ENCODE results near the gene CENPO. TPM values are rescaled to one million over a fixed set of nuclear protein-coding genes. Genes with fewer than 3 reads are reported as not detected.

Gene CENPO
- polyA plus RNA-seq, 1 donor = 13.0 TPM

GRCh38 chr2:24837996-24838513, 44.8 kb downstream of the CENPO start:
- DNase-seq (ENCODE audit: low read depth) = no peak

DNA sequence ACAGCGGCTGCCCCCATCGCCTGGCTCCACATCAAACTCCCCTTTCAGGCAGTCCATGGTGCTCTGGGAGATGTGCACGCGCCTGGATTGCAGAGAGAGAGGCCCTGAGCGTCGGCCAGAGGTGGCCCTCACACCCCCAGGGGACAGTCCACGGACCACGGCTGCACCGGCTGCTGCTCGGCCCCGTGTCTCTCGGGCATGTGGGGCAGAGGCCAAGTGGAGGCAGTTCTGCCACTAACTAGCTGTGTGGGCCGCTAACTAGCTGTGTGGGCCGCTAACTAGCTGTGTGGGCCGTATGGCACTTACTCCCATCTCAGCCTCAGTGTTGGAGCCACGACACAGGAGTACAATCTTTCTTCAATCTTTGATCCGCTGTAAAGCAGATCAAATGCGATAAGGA, 45.3 kb downstream of the CENPO start:
- no peak for DNase-seq (ENCODE audit: low read depth)

GRCh38 chr2:24839729-24840128, 46.5 kb downstream of the CENPO start:
- DNase-seq (ENCODE audit: low read depth) = no peak

DNA sequence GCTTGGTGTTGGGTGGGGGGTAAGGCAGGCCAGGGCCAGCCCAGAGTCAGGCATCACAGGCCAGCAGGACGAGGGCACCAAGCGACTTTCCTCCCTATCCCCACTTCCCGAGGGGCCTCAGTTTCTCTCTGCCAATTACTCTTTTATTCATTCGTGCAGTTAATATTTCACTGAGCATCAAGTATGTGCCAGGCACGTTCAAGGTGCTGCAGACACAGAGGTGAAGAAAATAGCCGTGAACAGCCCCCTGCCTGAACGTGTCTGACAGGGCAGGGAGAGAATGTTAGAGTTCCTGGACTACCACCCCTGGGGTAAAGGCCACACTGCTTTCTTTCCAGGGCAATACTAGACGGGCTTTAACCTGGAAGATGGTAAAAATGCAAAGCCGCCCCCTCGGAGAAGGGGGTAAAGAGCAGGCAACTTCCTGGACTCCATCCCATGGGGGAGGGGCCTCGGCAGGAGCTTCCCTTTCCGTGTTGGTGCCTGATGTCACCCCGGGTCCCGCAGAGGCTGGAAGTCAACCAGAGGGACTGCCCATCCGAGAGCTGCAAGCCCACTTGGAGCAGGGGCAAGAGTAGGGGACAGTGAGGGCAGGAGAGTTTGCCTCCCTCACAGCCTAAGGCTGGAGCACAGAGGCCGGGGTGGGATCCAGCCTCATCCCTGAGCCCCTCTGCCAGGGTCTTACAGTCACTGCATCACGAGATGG, 47.1 kb downstream of the CENPO start:
- DNase-seq (ENCODE audit: low read depth) = no peak

DNA sequence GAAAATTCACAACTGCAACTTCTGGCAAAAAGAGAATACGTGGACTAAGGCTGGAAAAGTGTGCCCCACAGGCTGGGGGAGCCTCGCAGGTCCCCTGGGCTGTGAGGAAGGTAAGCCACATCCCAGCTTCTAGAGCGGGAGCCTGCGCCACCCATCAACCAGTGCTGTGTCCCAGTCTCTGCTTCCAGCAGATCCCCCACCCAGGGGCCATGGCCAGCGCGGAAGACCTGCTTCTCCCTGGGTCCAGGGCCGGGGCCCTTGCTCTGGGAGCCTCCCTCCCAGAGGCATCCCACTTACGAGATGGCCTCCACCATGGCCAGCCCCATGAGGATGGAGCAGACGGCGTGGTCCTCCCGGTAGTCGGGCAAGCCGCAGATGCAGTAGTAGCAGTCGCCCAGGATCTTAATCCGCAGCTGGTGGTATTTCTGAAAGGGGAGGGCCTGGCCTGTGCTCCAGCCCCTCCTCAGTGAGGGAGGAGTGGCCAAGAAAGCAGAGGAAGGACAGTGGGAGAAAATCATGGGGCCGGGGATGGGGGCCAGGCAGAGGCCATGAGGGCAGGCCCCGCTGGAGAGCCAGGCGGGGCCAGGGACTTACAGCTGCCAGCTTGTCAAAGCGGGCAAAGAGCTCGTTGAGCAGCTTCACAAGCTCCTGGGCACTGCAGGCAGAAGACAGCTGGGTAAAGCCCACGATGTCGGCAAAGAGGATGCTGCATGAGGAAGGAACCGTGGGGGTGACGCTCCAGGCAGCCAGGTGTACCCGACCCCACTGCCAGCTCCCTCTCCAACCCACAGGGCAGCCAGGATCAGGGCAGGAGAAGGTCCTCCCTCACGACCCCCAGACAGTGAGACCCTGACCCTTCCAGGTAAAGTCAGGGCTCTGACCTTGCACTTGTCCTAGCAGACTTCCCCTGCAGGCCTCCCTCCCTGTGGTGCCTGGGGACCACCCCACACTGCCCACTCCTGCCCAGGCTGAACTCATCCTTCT, 48.0 kb downstream of the CENPO start:
- no peak for DNase-seq (ENCODE audit: low read depth)

- no peak for DNase-seq (ENCODE audit: low read depth)
Observed at GRCh38 chr2:24842081-24843050, 49.1 kb downstream of the CENPO start.

GRCh38 chr2:24843330-24843860, 50.2 kb downstream of the CENPO start:
- no peak for DNase-seq (ENCODE audit: low read depth)

- DNase-seq (ENCODE audit: low read depth) = no peak
Observed at GRCh38 chr2:24844023-24844685, 50.9 kb downstream of the CENPO start.

- no peak for DNase-seq (ENCODE audit: low read depth)
Observed at GRCh38 chr2:24845691-24846090, 52.5 kb downstream of the CENPO start.

DNA sequence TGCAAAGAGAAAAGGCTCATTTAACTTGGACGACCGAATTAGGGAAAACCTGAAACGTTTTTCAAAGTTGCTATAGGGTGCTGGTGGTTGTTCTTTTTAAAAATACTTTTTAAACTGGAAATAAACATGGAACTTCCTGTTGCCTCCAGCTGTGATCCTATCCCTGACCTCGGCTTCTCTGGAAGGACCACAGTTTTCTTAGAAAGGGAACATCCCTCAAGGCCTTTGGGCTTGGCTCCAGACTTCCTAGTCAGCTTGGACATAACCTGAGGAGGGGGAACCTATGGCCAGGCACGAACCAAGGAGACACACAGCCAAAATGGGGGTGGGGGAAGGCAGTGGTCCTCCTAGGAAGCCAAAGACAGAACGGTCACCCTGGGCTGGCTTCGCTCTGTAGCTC, 57.7 kb downstream of the CENPO start:
- no peak for DNase-seq (ENCODE audit: low read depth)

DNA sequence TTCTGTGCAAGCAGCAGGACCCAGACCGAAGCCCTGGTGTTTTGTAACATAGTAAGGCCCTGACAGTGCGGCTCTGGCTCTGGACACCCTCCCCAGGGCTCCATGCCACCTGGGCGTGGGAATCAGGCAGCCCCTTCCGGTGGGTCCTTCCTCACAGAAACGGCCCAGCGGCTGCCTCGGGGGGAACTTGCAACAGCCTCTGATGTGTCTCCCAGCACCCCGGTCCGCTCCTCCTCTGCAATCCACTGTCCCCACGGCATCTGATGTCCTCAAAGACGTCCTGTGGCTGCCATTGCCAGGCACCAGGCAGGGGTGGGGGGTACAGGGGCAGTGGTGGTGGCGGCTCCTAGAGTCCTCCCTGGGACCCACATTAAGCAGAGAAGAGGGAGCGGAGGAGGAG, 58.8 kb downstream of the CENPO start:
- no peak for DNase-seq (ENCODE audit: low read depth)

DNA sequence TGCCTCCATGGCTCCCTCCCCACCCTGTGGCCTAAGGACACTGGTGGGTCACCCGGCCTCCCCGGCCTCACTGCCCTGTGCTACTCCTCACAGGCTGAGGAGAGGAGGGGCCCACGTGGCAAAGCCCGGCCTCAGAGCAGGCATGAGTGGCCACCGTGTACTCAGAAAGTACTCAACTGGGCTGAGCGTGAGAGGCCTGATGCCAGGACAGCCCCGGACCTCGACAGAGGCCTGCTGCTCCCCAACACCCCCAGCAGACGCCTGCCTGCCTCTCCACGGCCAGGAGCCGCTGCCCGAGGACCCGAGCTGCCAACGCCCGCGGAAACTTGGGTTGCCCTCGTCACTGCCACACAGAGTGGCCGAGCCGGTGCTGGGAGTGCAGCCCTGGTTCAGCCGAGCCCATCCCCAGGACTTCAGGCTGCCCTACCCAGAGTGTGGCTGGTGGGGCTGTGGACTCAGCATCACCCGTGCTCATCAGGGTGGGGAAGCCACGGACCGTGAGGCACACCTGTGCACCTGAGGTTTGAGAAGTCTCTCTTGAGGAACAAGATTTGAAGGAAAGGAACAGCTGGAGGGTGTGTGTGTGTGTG, 59.3 kb downstream of the CENPO start:
- DNase-seq (ENCODE audit: low read depth) = no peak

- DNase-seq (ENCODE audit: low read depth) = no peak
Observed at GRCh38 chr2:24853046-24853445, 59.8 kb downstream of the CENPO start.

DNA sequence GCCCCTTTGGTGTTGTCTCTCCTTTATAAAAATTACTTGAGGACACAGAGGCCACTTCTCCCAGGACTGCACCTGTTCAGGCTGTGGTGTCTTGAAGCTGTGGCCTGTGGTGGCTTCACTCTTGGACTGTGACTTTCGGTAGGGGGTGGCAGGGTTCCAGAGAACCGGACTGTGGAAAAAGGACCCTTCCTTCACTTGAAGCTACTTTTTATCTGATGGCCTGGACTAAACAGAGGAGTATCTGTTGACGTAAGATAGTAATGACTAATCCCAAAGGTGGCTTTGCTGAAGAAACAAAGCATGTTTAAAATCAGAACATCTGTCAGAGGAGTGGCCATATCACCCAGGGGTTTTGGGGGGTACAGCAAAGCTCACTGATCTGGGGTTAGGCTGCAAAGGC, 60.8 kb downstream of the CENPO start:
- no peak for DNase-seq (ENCODE audit: low read depth)

DNA sequence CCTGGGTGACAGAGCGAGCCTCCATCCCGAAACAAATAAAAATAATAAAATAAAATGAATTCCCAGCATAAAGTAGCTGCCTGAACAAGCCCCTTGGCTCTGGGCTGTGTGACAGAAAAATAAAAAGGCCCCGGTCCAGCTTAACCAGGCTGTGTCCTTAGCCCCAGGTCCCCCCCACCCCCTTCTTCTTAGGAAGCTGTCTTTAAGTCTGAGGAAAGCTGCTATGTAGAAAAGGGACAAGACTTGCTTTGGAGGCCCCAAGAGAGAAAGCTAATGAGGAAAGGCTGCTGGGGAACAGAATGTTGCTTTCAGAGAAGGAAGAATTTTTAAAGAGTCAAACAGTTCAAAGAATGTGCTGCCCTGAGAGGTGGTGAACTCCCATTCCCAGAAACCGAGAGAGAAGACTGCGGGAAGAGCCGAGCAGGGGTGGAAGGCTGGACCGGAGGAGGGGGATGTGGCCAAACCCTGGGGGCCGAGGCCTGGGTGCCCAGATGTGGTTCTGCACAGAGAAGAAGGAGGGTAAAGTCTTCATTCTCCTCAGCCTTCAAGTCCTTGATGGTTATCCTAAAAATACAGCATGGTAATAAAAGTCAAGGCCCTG, 61.9 kb downstream of the CENPO start:
- DNase-seq (ENCODE audit: low read depth) = no peak

- DNase-seq (ENCODE audit: low read depth) = no peak
Observed at GRCh38 chr2:24855726-24856125, 62.5 kb downstream of the CENPO start.

- no peak for DNase-seq (ENCODE audit: low read depth)
Observed at GRCh38 chr2:24856791-24857211, 63.6 kb downstream of the CENPO start.

DNA sequence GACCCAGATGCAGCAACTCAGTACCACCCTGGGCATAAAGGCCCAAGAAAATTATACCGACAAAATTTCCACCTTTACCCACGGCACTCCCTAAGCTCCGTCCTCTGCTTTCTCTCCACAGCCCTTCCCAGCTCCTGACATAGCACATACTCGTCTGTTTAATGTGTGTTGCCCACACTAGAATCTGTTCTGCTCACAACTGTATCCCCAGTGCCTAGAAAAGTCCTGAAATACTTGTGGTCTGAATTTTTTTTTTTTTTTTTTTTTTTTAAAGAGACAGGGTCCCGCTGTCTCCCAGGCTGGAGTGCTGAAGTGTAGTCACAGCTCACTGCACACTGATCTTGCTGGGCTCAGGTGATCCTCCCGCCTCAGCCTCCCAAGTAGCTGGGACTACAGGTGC, 64.5 kb downstream of the CENPO start:
- DNase-seq (ENCODE audit: low read depth) = no peak

DNA sequence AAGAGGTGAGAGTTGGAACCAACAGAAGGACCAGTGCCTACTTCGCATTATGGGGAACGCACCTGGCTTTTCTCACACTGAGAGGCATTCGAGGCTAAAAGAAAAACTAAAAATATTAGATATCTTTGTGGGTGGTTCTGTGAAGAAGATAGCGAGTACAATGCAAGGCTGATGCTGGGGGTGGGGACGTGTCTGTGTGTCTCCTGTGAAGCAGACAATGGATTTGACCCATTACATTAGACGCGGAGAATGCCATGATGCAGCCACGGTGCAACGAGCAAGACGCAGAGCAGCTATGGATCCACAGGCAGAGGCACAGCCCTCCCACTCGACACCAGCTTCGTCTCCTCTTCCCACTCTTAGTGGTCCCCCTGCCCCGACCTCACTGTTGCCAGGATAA, 65.8 kb downstream of the CENPO start:
- DNase-seq (ENCODE audit: low read depth) = no peak

All from forelimb muscle (tissue), 1 donor.